WTC11 (cell line): ENCODE data around the gene RPTOR. TPM values are rescaled to one million over a fixed set of nuclear protein-coding genes. Genes with fewer than 3 reads are reported as not detected.

Experiments used
- ATAC-seq: fragments of 200-7000 bp; cut with Tn5 transposase; 2 replicates; pipeline ENCODE4 v1.10.0; 2021; ENCODE audit warnings: mild to moderate bottlenecking, moderate library complexity
- CTCF ChIA-PET: fragments of 300-600 bp; sonication (Branson Sonifier 250); formaldehyde crosslinking; loops from one replicate; lab custom pipeline; 2021; ENCODE audit warnings: antibody characterized with exemption; lab: Charles Lee
- POLR2A ChIA-PET: fragments of 350-600 bp; sonication (Branson Sonifier 250); formaldehyde crosslinking; loops from one replicate; lab custom pipeline; 2021; ENCODE audit warnings: antibody characterized with exemption; lab: Charles Lee
- DNase-seq: peaks from one replicate; pipeline ENCODE4 v3.0.0; 2021; ENCODE audit warnings: low spot score
- H3K27ac Mint-ChIP-seq: 2 replicates; pipeline ENCODE4 v1.8.0; 2021; ENCODE audit warnings: mixed read lengths
- H3K27me3 Mint-ChIP-seq: 2 replicates; pipeline ENCODE4 v1.8.0; 2021; ENCODE audit warnings: low read depth, mild to moderate bottlenecking, moderate library complexity, mixed read lengths
- H3K36me3 Mint-ChIP-seq: 2 replicates; pipeline ENCODE4 v1.8.0; 2021; ENCODE audit warnings: mixed read lengths
- H3K4me1 Mint-ChIP-seq: 2 replicates; pipeline ENCODE4 v1.8.0; 2022; ENCODE audit warnings: mixed read lengths
- H3K4me3 Mint-ChIP-seq: 2 replicates; pipeline ENCODE4 v1.8.0; 2021; ENCODE audit warnings: mild to moderate bottlenecking, moderate library complexity, mixed read lengths
- H3K9me3 Mint-ChIP-seq: 2 replicates; pipeline ENCODE4 v1.8.0; 2021; ENCODE audit warnings: mixed read lengths
- ATF2 ChIP-seq: sonication (generic); formaldehyde crosslinking; IDR thresholded peaks from 2 replicates; pipeline ENCODE4 v1.8.1; 2022; ENCODE audit warnings: low read depth, missing genetic modification reagents, borderline replicate concordance
- CBFB ChIP-seq: sonication (generic); formaldehyde crosslinking; IDR thresholded peaks from 2 replicates; pipeline ENCODE4 v1.8.1; 2022; ENCODE audit warnings: mild to moderate bottlenecking, low read depth, missing genetic modification reagents
- E2F4 ChIP-seq: sonication (generic); formaldehyde crosslinking; IDR thresholded peaks from 2 replicates; pipeline ENCODE4 v1.8.1; 2022; ENCODE audit warnings: low read depth, mild to moderate bottlenecking, moderate library complexity, missing genetic modification reagents, borderline replicate concordance
- EMX1 ChIP-seq: fragments of 250-450 bp; sonication (Bioruptor Pico); IDR thresholded peaks from 2 replicates; pipeline ENCODE4 v1.8.0; 2021; ENCODE audit warnings: mild to moderate bottlenecking
- FOXJ3 ChIP-seq: sonication (generic); formaldehyde crosslinking; IDR thresholded peaks from 2 replicates; pipeline ENCODE4 v1.9.0; 2021; ENCODE audit warnings: missing genetic modification reagents, mild to moderate bottlenecking, borderline replicate concordance
- FOXP1 ChIP-seq: sonication (generic); formaldehyde crosslinking; IDR thresholded peaks from 2 replicates; pipeline ENCODE4 v1.8.0; 2022; ENCODE audit warnings: missing genetic modification reagents, mild to moderate bottlenecking, moderate library complexity, borderline replicate concordance
- GRHL2 ChIP-seq: fragments of 250-450 bp; sonication (Bioruptor Pico); IDR thresholded peaks from 2 replicates; pipeline ENCODE4 v1.8.0; 2022; ENCODE audit warnings: mild to moderate bottlenecking, moderate library complexity; ENCODE audit not compliant: insufficient replicate concordance, severe bottlenecking
- GTF2I ChIP-seq: fragments of 250-450 bp; sonication (Bioruptor Pico); conservative IDR thresholded peaks from 2 replicates; pipeline ENCODE4 v1.4.0; 2021; ENCODE audit warnings: mild to moderate bottlenecking
- IRF1 ChIP-seq: sonication (generic); formaldehyde crosslinking; IDR thresholded peaks from 2 replicates; pipeline ENCODE4 v1.8.0; 2023; ENCODE audit warnings: missing genetic modification reagents
- KAT7 ChIP-seq: sonication (generic); formaldehyde crosslinking; IDR thresholded peaks from 2 replicates; pipeline ENCODE4 v1.8.1; 2023; ENCODE audit warnings: missing genetic modification reagents, mild to moderate bottlenecking, borderline replicate concordance
- PREB ChIP-seq: sonication (generic); formaldehyde crosslinking; IDR thresholded peaks from 2 replicates; pipeline ENCODE4 v1.8.1; 2022; ENCODE audit warnings: mild to moderate bottlenecking, missing genetic modification reagents, moderate library complexity, borderline replicate concordance
- PRRX2 ChIP-seq: fragments of 250-450 bp; sonication (Bioruptor Pico); IDR thresholded peaks from 2 replicates; pipeline ENCODE4 v1.8.0; 2021; ENCODE audit warnings: mild to moderate bottlenecking
- RORB ChIP-seq: fragments of 250-450 bp; sonication (Bioruptor Pico); IDR thresholded peaks from 2 replicates; pipeline ENCODE4 v1.9.0; 2021; ENCODE audit warnings: mild to moderate bottlenecking
- SOX15 ChIP-seq: fragments of 250-450 bp; sonication (Bioruptor Pico); IDR thresholded peaks from 2 replicates; pipeline ENCODE4 v1.9.0; 2021; ENCODE audit warnings: mild to moderate bottlenecking
- SP1 ChIP-seq: sonication (generic); formaldehyde crosslinking; conservative IDR thresholded peaks from 2 replicates; pipeline ENCODE4 v1.8.1; 2022; ENCODE audit warnings: missing genetic modification reagents
- TCF7 ChIP-seq: sonication (generic); formaldehyde crosslinking; IDR thresholded peaks from 2 replicates; pipeline ENCODE4 v1.8.0; 2022; ENCODE audit warnings: mild to moderate bottlenecking, low read depth, missing genetic modification reagents, moderate library complexity
- ZNF121 ChIP-seq: sonication (generic); formaldehyde crosslinking; IDR thresholded peaks from 2 replicates; pipeline ENCODE4 v1.8.0; 2023; ENCODE audit warnings: missing genetic modification reagents
- ZNF219 ChIP-seq: sonication (generic); formaldehyde crosslinking; IDR thresholded peaks from 2 replicates; pipeline ENCODE4 v1.8.0; 2023; ENCODE audit warnings: missing genetic modification reagents, mild to moderate bottlenecking, borderline replicate concordance
- ZNF281 ChIP-seq: sonication (generic); formaldehyde crosslinking; IDR thresholded peaks from 2 replicates; pipeline ENCODE4 v1.8.0; 2023; ENCODE audit warnings: mild to moderate bottlenecking, missing genetic modification reagents
- ZNF416 ChIP-seq: fragments of 250-450 bp; sonication (Bioruptor Pico); IDR thresholded peaks from 2 replicates; pipeline ENCODE4 v1.9.0; 2021; ENCODE audit warnings: mild to moderate bottlenecking, inconsistent platforms
- ZNF423 ChIP-seq: fragments of 250-450 bp; sonication (Bioruptor Pico); IDR thresholded peaks from 2 replicates; pipeline ENCODE4 v2.1.2; 2022; ENCODE audit warnings: mild to moderate bottlenecking, moderate library complexity
- ZNF671 ChIP-seq: fragments of 250-450 bp; sonication (Bioruptor Pico); IDR thresholded peaks from 2 replicates; pipeline ENCODE4 v1.8.0; 2021; ENCODE audit warnings: mild to moderate bottlenecking
- total RNA-seq: library from RNA; stranded (reverse); gene quantifications from 3 replicates; pipeline ENCODE4 v1.2.3, GENCODE V29; 2021

The RPTOR gene
- total RNA-seq, 1 experiment from 2014 or later = 41.0 TPM

GRCh38 chr17:80604009-80604669 lies 59.5 kb downstream of the RPTOR start:
- DNase-seq (no peak), ATAC-seq (no peak)
- ChIA-PET CTCF (interaction anchor here (0.7 kb wide), 1 partner anchor 177 kb away, joined by 3 read pairs; no protein-coding TSS in a partner anchor), POLR2A (no interaction called here)
- Mint-ChIP-seq H3K4me1 (peaks cover 21% of the 10 kb centered on the region), H3K4me3 (no peak overlapping the region), H3K36me3 (peaks cover 12% of the 10 kb centered on the region), H3K27me3 (no peaks in the 10 kb centered on the region), H3K9me3 (peaks cover 7% of the 10 kb centered on the region), H3K27ac (no peak overlapping the region)
- TF ChIP-seq ZNF121 (CRISPR knock-in tag) = no peak
- TF ChIP-seq ZNF281 (CRISPR knock-in tag) = no peak
- no peak for TF ChIP-seq PRRX2 (CRISPR knock-in tag)
- TF ChIP-seq CBFB (CRISPR knock-in tag) = no peak
- TF ChIP-seq ZNF671 (CRISPR knock-in tag) = no peak
- TF ChIP-seq IRF1 (CRISPR knock-in tag) = no peak
- no peak for TF ChIP-seq TCF7 (CRISPR knock-in tag)
- TF ChIP-seq E2F4 (CRISPR knock-in tag) = no peak
- TF ChIP-seq FOXP1 (CRISPR knock-in tag) = no peak
- no peak for TF ChIP-seq EMX1 (CRISPR knock-in tag)
- TF ChIP-seq ZNF423 (CRISPR knock-in tag) = no peak
- no peak for TF ChIP-seq SP1
- no peak for TF ChIP-seq PREB (CRISPR knock-in tag)
- no peak for TF ChIP-seq SOX15
- no peak for TF ChIP-seq GTF2I (CRISPR knock-in tag)

- H3K27me3 Mint-ChIP-seq = no peaks in the 10 kb centered on the region
- peaks cover 7% of the 10 kb centered on the region for H3K9me3 Mint-ChIP-seq
- peaks cover 20% of the 10 kb centered on the region for H3K4me1 Mint-ChIP-seq
- H3K36me3 Mint-ChIP-seq = peaks cover 12% of the 10 kb centered on the region
- no peak for TF ChIP-seq FOXJ3 (CRISPR knock-in tag)
- no peak for TF ChIP-seq KAT7 (CRISPR knock-in tag)
- no peak for TF ChIP-seq ZNF121 (CRISPR knock-in tag)
- no peak for TF ChIP-seq GRHL2 (CRISPR knock-in tag)
- TF ChIP-seq ZNF416 (CRISPR knock-in tag) = no peak
- no peak for TF ChIP-seq RORB (CRISPR knock-in tag)
- no peak for TF ChIP-seq ATF2
- no peak for TF ChIP-seq ZNF219
- ATAC-seq (no peak), DNase-seq (no peak)
- H3K4me3 Mint-ChIP-seq = no peak overlapping the region
- ChIA-PET POLR2A (no interaction called here), CTCF (interaction anchor here (0.7 kb wide), 1 partner anchor 177 kb away, joined by 3 read pairs; no protein-coding TSS in a partner anchor)
- no peak overlapping the region for H3K27ac Mint-ChIP-seq
These were observed 60.0 kb downstream of the RPTOR start for GRCh38 chr17:80604670-80605010.
